Left lung (tissue), 10 donors: Measurements from ENCODE around the gene TMX4. TPM values are rescaled to one million over a fixed set of nuclear protein-coding genes. Genes with fewer than 3 reads are reported as not detected.
"Not testable (repeated sequence)": the region's sequence is repeated elsewhere in the genome, so short reads cannot be mapped to it uniquely, and the experiment has no call there.

Source experiments
- ATAC-seq: fragments of 200-7000 bp; cut with Tn5 transposase; one replicate; pipeline ENCODE4 v1.9.1; 2020; ENCODE audit warnings: moderate library complexity
- DNase-seq, 4 donors: peaks; one replicate each; pipeline ENCODE4 v3.0.0-alpha.2; 2013 to 2020
- H3K27ac ChIP-seq, 2 donors: fragments of 200-600 bp; sonication (generic) in 1 of 2; one replicate each; pipeline versions ENCODE4 v1.5.0 to v1.8.0; 2020 to 2021
- H3K27me3 ChIP-seq, 2 donors: fragments of 200-600 bp; sonication (generic) in 1 of 2; one replicate each; pipeline versions ENCODE4 v1.5.0 to v1.8.0; 2020 to 2021
- H3K36me3 ChIP-seq, 2 donors: fragments of 200-600 bp; sonication (generic) in 1 of 2; one replicate each; pipeline versions ENCODE4 v1.5.0 to v1.8.0; 2020 to 2021
- H3K4me1 ChIP-seq, 2 donors: fragments of 200-600 bp; one replicate each; pipeline ENCODE4 v1.8.0; 2021
- H3K4me3 ChIP-seq, 2 donors: fragments of 200-600 bp; sonication (generic) in 1 of 2; one replicate each; pipeline versions ENCODE4 v1.5.0 to v1.8.0; 2020 to 2021; ENCODE audit warnings: mild to moderate bottlenecking in 1 of 2
- H3K9me3 ChIP-seq, 2 donors: fragments of 200-600 bp; sonication (generic) in 1 of 2; one replicate each; pipeline versions ENCODE4 v1.5.0 to v1.8.0; 2020 to 2021
- intact Hi-C, 2 donors: fragments of 100-400 bp; cut with DNase I; formaldehyde crosslinking; loops; one replicate each; pipeline versions ENCODE4 v1.11.2 to v1.14.2; 2022
- polyA plus RNA-seq, 6 donors: library from polyadenylated mRNA; unstranded; fragments of 120-200 nt; gene quantifications; one replicate each; pipeline ENCODE4 v1.2.1, GENCODE V29; 2013; ENCODE audit not compliant: insufficient read length in 6 of 6
- total RNA-seq, 2 donors: library from RNA; stranded (reverse); fragmentation: NEBNext Ultra II Directional; extraction: Animal tissue kit (Norgen Biotek cat#: 25700); gene quantifications; one replicate each; pipeline ENCODE4 v1.2.1, GENCODE V29; 2021
- TF ChIP-seq, protein P1 (sequence below), 2 donors: fragments of 200-600 bp; sonication (generic) in 1 of 2; IDR thresholded peaks; one replicate each; pipeline versions ENCODE4 v1.5.0 to v1.8.0; 2021; ENCODE audit warnings: antibody characterized with exemption in 2 of 2
- donor health status: DM: no; HTN: yes; CAD: no.
- donor health status: DM: no; HTN: no; CAD: no.

The TMX4 gene
- total and polyA plus RNA-seq, 8 donors: 21.2 to 45.2 (median 25.6) TPM

DNA sequence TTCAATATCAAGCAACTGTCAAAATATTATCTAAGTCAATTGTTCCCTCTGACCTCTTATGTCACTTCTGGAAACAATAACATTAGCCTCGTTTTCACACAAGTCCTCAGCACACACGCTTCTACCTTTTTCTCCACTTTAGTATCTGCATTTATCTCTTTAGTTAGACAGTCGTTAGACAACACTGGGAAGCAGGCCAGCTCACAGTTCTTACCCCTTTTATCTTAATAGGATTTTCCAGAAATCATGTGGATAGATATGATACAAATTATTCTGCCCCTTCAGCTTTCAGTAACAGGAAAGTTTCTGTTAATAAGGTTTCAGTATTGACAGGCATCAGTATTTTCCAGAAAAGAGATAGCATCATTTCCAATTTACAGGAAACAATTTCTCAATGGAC lies 53.4 kb downstream of the TMX4 start:
- Histone ChIP-seq H3K27me3 (no peaks in the 10 kb centered on the region), H3K4me3 (no peak overlapping the region), H3K4me1 (no peaks in the 10 kb centered on the region), H3K27ac (no peak overlapping the region), H3K36me3 (no peaks in the 10 kb centered on the region), H3K9me3 (no peaks in the 10 kb centered on the region)
- TF ChIP-seq, protein P1, sequence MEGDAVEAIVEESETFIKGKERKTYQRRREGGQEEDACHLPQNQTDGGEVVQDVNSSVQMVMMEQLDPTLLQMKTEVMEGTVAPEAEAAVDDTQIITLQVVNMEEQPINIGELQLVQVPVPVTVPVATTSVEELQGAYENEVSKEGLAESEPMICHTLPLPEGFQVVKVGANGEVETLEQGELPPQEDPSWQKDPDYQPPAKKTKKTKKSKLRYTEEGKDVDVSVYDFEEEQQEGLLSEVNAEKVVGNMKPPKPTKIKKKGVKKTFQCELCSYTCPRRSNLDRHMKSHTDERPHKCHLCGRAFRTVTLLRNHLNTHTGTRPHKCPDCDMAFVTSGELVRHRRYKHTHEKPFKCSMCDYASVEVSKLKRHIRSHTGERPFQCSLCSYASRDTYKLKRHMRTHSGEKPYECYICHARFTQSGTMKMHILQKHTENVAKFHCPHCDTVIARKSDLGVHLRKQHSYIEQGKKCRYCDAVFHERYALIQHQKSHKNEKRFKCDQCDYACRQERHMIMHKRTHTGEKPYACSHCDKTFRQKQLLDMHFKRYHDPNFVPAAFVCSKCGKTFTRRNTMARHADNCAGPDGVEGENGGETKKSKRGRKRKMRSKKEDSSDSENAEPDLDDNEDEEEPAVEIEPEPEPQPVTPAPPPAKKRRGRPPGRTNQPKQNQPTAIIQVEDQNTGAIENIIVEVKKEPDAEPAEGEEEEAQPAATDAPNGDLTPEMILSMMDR (IDR thresholded peaks at IDR 0.05): no peak
- no peak for DNase-seq
- intact Hi-C loops: no loop called here
- ATAC-seq: no peak

DNA sequence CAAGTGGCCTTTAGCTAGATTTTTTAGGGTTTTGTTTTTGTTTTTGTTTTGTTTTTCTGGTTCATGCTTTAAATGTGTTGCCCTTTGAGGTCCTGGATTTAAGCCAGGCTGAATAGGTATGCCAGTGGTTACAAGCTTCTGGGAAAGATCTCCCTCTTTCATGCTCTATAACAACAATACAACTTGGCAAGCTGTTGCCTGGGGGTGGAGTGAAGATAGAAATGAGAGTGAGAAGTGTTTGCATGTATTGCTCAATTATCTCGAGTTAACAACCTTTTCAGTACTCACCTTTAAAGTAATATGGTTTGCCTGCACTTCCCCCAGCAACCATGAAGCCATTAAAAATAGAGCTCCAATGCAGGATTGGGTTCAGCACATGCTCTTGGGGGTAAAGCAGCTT lies 60.1 kb downstream of the TMX4 start:
- no peaks in the 10 kb centered on the region for H3K9me3 ChIP-seq
- no peak for DNase-seq
- H3K4me1 ChIP-seq: no peaks in the 10 kb centered on the region
- no peaks in the 10 kb centered on the region for H3K27me3 ChIP-seq
- no peak overlapping the region for H3K4me3 ChIP-seq
- H3K27ac ChIP-seq: no peak overlapping the region
- intact Hi-C loops: no loop called here
- peak; percentile 87 for ATAC-seq
- TF ChIP-seq, protein P1 (IDR thresholded peaks at IDR 0.05): no peak
- no peaks in the 10 kb centered on the region for H3K36me3 ChIP-seq

DNA sequence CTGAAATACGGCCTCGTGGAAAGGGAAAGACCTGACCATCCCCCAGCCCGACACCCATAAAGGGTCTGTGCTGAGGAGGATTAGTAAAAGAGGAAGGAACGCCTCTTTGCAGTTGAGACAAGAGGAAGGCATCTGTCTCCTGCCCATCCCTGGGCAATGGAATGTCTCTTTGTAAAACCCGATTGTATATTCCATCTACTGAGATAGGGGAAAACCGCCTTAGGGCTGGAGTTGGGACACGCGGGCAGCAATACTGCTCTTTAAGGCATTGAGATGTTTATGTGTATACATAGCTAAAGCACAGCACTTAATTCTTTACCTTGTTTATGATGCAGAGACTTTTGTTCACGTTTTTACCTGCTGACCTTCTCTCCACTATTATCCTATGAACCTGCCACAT lies 63.0 kb downstream of the TMX4 start:
- H3K4me3 ChIP-seq, H3K4me1 ChIP-seq, H3K36me3 ChIP-seq, DNase-seq, ATAC-seq, intact Hi-C loops, H3K27ac ChIP-seq, H3K9me3 ChIP-seq, H3K27me3 ChIP-seq: not testable (repeated sequence)

DNA sequence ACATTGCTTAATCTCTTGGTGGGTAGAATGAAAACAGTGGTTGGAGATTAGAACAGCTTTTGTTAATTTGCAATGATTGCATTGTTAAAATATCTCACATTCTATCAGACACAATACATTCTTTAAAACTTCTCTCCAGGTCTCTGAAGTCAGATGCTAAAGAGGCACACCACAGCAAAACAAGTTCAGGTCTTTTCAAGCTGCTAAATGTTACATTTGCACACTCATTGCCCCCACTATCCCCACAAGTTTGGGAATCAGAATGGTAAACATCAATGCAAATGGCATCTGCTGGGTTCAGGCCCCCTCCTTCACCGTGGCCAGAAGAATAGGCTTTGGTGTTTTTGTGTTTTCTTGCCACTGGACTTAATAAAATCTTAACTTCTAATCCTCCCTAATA lies 69.2 kb downstream of the TMX4 start:
- Histone ChIP-seq H3K4me1 (no peaks in the 10 kb centered on the region), H3K9me3 (peaks cover 0 to 12% of the 10 kb centered on the region in 2 donors), H3K36me3 (no peaks in the 10 kb centered on the region), H3K27ac (no peak overlapping the region), H3K4me3 (no peak overlapping the region), H3K27me3 (no peaks in the 10 kb centered on the region)
- no peak for DNase-seq
- intact Hi-C loops: no loop called here
- TF ChIP-seq, protein P1 (IDR thresholded peaks at IDR 0.05): no peak
- no peak for ATAC-seq

DNA sequence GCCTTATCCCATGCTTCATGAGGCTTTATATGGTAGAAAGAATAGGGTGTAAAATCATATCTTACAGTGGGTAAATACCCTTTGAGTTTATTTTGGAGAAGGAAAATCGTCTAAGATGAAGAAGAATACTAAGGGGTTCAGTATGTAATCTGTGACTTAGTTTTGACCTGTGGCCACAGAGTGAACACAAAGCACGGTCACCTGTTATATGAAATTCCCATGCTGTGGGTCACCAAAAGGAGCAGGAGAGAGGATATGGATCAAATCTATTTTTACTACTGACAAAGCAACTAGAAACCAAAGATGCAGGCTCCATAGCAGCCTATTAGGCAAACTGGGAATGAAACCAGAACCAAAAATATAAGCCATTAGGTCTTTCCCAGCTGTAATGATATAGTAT lies 75.7 kb downstream of the TMX4 start:
- no peak for ATAC-seq
- Histone ChIP-seq H3K4me3 (no peak overlapping the region), H3K27me3 (no peaks in the 10 kb centered on the region), H3K4me1 (no peaks in the 10 kb centered on the region), H3K36me3 (no peaks in the 10 kb centered on the region), H3K27ac (no peak overlapping the region), H3K9me3 (peaks cover 0 to 7% of the 10 kb centered on the region in 2 donors)
- TF ChIP-seq, protein P1 (IDR thresholded peaks at IDR 0.05): no peak
- DNase-seq: no peak
- intact Hi-C loops: no loop called here

DNA sequence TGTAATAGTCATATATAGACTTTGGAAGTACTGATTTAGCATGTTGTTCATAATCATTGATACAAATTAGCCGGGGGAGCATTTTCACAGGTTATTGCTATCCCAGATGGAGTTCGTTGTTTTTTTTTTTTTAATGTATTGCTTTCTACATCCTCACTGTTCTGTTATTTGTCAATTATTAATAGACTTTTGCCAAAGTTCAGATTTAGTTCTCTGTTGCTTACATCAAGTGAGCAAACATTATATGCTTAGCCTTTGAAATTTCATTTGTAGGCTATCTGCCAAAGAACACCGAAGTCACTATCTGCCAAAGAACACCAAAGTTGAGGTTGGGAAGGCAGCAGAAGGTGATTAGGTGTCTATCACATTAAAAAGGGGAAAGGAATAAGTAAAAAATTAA lies 79.2 kb downstream of the TMX4 start, which contains the start of gene HAO1:
Gene HAO1, minus strand, starts transcription at position 118 of the 400 bp plus-strand sequence. Its CDS starts 36 bp downstream, at position 82.
- Histone ChIP-seq H3K27ac (no peak within 1 kb of the TSS), H3K36me3 (no peaks in the 10 kb centered on the region), H3K27me3 (no peaks in the 10 kb centered on the region), H3K4me1 (no peaks in the 10 kb centered on the region), H3K9me3 (no peaks in the 10 kb centered on the region), H3K4me3 (no peak within 1 kb of the TSS)
- TF ChIP-seq, protein P1 (IDR thresholded peaks at IDR 0.05): no peak
- no peak for ATAC-seq
- intact Hi-C loops: no loop called here
- no peak for DNase-seq
